ENCODE measurements around the gene ZDHHC1.
"Not testable (repeated sequence)": the region's sequence is repeated elsewhere in the genome, so short reads cannot be mapped to it uniquely, and the experiment has no call there.

Gene ZDHHC1

GRCh38 chr16:67429799-67430503 lies 13.7 kb upstream of the ZDHHC1 start:
- DNase-seq, result no peak

- no peak for DNase-seq
Observed at GRCh38 chr16:67429053-67429798, 12.9 kb upstream of the ZDHHC1 start.

DNA sequence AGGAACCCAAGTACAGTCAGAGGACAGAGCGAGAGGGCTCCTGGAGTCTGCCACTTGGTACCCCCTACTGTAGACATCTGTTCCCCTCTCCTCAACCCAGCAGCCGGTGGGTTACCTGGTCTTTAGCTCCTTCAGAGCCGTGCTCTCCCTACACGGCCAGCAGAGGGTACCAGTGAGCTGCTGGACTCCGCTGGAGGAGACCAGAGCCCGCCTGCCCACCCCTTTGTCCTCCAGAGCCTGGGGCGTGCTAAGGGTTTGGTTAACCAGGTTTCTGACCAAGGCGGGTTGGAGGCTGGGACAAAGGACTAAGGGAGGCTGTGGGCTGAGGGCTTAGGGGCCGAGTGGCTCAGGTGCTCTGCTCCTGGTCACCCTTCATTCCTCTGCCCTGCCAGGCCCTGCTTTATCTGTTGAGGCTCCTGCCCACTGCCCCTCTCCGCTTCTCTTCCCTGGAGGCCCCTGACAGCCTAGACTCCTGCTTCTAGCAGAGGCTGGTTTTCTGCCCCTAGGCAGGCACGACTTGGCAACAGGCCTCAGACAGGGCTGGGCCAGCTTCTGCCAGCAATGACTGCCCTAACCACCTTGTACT lies 12.0 kb upstream of the ZDHHC1 start:
- peak; percentile 21 to 50 for DNase-seq

- no peak for DNase-seq
Observed at GRCh38 chr16:67426950-67427349, 10.7 kb upstream of the ZDHHC1 start.

DNA sequence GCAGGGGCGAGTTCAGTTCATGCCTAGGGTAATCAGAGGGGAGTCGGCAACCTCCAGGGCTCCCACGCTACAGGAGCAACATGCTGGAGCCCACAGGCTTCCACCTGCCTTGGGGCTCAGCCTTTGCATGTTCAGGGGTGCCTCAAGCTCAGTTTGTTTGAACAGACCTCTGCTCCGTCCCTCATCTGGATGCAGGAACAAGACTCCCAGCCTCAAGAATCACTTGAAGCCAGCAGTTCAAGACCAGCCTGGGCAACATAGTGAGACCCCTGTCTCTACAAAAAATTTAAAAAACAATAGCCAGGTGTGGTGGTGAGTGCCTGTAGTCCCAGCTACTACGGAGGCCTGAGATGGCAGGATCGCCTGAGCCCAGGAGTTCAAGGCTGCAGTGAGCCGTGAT lies 9.7 kb upstream of the ZDHHC1 start:
- no peak for DNase-seq

DNA sequence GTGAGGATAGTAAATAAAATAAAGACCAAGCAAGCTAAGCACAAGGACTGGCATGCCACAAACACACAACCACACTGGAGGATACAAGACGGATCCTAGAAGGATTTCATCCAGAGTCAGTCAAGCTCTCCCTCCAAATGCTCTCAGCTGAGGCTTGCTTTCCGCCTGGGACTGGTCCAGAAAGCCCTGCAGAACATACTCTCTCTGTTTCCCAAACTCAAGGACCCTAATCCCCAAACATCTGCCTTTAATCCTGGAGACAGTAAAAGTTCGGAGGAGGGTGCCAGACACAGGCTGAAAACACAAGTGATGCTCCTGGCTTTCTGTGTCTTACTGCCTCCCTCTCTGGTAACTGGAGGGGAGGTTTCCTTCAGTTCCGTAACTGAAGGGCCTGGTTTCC lies 9.3 kb upstream of the ZDHHC1 start:
- DNase-seq, result no peak

DNA sequence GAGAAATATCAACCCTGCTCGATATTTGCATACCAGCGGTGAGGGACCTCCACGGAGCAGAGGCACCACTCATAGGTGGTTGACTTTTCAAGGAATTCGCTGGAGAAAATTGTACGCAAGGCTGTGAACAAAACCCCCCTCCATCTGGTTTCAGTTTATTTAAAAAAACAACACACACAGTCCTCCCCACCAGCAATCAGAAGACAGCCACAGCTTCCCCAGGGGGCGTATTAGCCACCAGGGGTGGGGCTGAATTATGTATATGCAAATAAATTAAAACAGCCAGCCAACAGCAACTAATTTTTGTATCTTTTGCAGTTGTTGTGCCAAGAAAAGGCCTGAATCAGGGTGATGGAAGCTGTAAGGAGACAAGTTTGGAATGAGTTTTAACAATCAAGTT lies 8.8 kb upstream of the ZDHHC1 start:
- DNase-seq, result no peak

- no peak for DNase-seq
Observed at GRCh38 chr16:67424261-67424615, 8.0 kb upstream of the ZDHHC1 start.

DNA sequence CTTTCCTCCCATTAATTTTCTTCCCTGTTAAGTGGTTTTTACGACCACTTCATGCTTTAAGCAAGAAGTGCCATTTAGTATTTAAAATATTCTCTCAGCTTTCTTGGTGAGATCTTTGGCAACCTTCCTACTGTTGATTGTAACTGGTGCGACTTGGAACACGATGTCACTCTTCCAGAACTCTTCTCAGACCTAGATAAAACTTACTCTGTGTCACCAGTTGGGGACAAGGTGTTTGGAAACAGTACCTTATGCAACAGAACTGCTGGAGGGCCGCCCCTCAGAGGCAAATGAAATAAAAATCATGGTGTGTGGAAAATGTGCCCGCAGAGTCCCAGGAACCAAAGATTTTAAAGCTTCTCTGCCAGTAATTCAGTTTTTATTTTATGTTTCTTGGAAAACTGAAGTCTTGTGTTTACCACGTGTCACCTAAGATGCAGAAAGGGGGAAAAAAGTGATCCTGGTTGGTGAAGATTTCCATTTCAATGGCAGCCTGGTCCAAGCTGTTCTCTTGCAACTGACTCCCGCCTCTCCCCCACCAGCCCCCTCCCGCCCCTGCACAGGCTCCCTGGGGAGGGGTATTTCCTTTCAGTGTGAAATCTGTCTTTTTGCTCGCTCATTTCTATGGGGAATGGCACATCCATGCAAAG lies 7.5 kb upstream of the ZDHHC1 start:
- no peak for DNase-seq

DNA sequence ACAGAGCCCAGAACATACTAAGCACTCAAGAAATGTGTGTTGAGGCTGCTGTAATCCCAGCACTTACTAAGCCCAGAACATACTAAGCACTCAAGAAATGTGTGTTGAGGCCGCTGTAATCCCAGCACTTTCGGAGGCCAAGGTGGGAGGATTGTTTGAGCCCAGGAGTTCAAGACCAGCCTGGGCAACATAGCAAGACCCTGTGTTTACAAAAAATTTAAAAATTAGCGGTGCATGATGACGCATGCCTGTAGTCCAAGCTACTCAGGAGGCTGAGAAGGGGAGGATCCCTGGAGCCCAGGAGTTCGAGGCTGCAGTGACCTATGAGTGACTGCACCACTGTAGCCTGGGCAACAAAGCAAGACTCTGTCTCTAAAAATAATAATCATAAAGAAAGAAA lies 6.7 kb upstream of the ZDHHC1 start:
- no peak for DNase-seq

DNA sequence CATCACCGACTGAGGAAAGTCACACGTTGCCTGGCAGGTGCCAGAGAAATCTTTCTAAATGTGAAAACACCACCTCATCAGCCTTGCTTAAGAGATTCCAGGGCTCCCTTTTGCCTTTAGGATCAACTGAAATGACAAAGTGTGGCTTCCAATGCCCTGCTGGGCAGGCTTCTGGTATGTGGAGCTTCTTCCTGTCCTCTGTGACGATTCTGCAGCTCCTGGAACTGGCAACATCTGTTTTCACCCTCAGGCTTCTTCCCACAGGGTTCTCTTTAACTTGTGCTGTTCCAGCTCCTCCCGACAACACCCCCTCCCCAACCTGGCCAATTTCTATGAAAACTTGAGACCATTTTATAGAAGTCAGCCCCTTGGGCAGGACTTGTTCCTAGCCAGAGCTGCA lies 4.8 kb upstream of the ZDHHC1 start:
- DNase-seq, result no peak

GRCh38 chr16:67419931-67420330 lies 3.7 kb upstream of the ZDHHC1 start:
- DNase-seq, result no peak

DNA sequence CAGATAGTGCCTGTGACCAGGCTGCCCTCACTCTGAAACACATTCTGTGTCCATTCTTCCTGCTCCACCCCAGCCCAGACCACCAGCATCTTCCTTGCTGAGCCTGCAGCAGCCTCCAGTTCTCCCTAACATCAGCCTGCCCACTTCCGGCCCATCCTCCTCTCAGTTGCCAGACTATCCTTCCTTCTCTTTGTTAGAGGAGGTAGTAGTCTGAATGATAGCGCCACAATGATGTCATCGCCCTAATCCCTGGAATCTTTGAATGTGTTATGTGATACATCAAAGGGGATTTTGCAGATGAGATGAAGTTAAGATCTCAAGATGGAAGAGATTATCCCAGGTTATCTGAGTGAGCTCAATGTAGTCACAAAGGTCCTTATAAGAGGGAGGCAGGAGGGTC lies 3.2 kb upstream of the ZDHHC1 start:
- no peak for DNase-seq

GRCh38 chr16:67417333-67418061 lies 1.2 kb upstream of the ZDHHC1 start:
- no peak for DNase-seq

GRCh38 chr16:67415421-67415820 lies 856 bp downstream of the ZDHHC1 start:
- not testable (repeated sequence) for DNase-seq

DNA sequence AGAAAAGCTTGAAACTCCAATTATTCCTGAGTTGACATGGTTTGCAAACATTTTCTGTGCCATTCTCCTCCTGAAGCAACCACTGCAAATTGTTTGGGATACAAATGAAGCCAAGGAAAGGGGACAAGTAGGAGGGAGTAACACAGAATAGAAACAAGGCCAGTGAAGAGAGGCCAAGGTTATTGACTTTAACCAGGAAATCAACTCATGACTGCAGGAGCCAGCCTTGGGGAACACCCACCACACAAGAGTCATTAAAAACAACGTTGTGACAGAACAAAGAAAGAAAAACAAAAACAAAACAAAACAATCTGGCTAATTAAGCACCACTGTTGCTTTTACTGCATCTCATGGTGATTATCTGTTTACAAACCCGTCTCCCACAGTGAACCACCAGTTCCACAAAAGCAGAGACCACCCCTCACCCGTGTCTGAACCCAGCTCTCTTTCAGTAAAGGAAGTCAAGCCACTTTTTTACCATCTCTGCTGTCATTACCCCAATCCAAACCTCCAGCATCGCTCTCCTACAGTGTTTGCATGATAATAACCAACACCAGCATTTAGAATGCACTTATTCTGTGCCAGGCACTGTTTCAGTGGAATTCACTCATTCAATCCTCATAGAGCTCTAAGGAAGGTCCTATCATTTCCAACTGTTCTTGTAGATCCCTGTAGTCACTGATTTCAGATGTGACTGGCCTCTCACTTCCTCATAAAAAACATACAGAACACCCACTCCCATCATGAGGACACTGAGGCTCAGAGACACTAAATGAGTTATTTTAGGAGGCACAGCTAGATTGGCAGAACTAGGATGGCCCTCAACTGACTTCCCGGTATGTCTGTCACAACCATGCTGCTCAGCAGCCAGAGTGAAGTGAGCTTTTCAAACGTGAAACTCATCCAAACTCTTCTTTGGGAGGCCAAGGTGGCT lies 2.0 kb downstream of the ZDHHC1 start:
- no peak for DNase-seq

DNA sequence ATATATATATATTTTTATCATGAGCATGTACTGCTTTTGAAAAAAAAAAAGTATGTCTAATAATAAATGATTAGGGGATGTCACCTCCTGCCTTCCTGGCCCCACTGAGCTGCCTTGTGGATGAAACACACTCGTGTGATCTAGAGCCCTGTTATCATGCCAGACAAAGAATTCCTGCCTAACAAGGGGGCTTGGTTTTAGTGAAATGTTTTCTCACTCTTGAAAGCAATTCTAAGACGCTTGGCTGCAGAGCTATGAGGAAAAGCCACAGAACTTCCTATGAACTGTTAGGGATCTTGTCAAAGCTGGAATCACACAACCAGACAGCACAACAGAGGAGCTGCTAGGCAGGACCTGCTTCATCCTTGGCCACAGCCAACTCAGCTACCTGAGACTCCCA lies 4.0 kb downstream of the ZDHHC1 start:
- no peak for DNase-seq

GRCh38 chr16:67411339-67411738 lies 4.9 kb downstream of the ZDHHC1 start:
- DNase-seq, result no peak

DNA sequence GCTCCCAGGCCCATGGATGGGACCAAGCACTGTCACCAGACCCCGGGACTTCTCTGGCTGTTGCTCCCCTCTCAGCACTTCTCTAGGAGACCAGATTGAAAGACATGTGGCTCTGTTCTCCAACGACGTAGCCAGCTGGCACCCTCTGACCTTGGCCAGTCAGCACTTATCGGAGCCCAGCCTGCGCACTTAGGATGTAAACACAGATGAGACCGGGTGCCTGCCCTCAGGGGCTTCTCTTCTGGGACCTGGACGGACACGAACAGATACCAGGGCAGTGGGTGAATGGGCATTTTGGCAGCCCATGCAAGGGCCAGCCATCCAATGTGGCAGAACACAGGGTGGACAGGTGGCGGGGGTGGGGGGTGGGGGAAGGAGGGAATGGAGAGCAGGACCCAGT lies 6.6 kb downstream of the ZDHHC1 start:
- no peak for DNase-seq

DNA sequence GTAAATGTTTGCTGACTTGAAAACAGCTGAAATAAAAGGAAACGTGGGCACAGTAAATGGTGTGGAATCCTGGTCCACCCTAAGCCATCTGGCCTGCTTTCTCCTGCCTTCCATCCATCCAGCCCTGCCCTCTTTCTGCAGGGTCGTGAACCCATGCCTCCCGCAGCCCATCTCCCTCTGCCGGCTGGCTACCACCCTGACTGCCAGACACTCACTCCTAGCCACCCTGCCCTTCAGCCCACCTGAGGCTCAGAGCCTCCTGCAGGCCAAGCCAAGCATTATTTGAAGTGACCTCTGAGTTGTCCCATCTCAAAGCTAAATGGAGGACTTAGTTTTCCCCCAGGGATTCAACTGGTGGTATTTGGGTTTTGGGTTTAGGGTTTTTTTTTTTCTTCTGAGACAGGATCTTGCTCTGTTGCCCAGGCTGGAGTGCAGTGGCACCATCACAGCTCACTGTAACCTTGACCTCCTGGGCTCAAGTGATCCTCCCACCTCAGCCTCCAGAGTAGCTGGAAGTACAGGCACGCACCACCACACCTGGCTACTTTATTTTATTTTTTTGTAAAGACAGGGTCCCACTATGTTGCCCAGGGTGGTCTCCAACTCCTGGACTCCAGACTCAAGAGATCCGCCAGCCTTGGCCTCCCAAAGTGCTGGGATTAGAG lies 8.4 kb downstream of the ZDHHC1 start:
- no peak for DNase-seq

- no peak for DNase-seq
Observed at GRCh38 chr16:67407176-67407787, 9.0 kb downstream of the ZDHHC1 start.

All from NCI-H1930 (cell line).